ENCODE results near the gene SEMA6C.
"Not testable (repeated sequence)": the region's sequence is repeated elsewhere in the genome, so short reads cannot be mapped to it uniquely, and the experiment has no call there.

Gene SEMA6C

GRCh38 chr1:151124763-151125403, 21.5 kb downstream of the SEMA6C start:
- DNase-seq: no peak

GRCh38 chr1:151113877-151114276, 32.6 kb downstream of the SEMA6C start:
- DNase-seq: no peak

GRCh38 chr1:151108331-151108730, 38.1 kb downstream of the SEMA6C start:
- no peak for DNase-seq

GRCh38 chr1:151106894-151107293, 39.5 kb downstream of the SEMA6C start:
- no peak for DNase-seq

GRCh38 chr1:151104630-151105029, 41.8 kb downstream of the SEMA6C start:
- no peak for DNase-seq

- no peak for DNase-seq
Measured at GRCh38 chr1:151098126-151098525, 48.3 kb downstream of the SEMA6C start.

- not testable (repeated sequence) for DNase-seq
Measured at GRCh38 chr1:151097426-151097825, 49.0 kb downstream of the SEMA6C start.

GRCh38 chr1:151085953-151086559, 60.4 kb downstream of the SEMA6C start:
- DNase-seq: no peak
